ENCODE data around the gene FLG2.

The FLG2 gene

GRCh38 chr1:152386940-152387339, 27.1 kb upstream of the FLG2 start:
- no peak for DNase-seq (ENCODE audit: low read depth)
- no peak overlapping the region for H3K4me3 ChIP-seq (ENCODE audit: low read depth, low read length)
- TF ChIP-seq CTCF (IDR thresholded peaks at IDR 0.05; ENCODE audit: insufficient read depth, low read depth, low read length, missing control alignments), result no peak

- DNase-seq (ENCODE audit: low read depth), result no peak
- TF ChIP-seq CTCF (IDR thresholded peaks at IDR 0.05; ENCODE audit: insufficient read depth, low read depth, low read length, missing control alignments), result no peak
- H3K4me3 ChIP-seq (ENCODE audit: low read depth, low read length), result no peak overlapping the region
Measured at GRCh38 chr1:152380932-152381331, 21.1 kb upstream of the FLG2 start.

GRCh38 chr1:152374451-152374850, 14.6 kb upstream of the FLG2 start:
- no peak for DNase-seq (ENCODE audit: low read depth)
- TF ChIP-seq CTCF (IDR thresholded peaks at IDR 0.05; ENCODE audit: insufficient read depth, low read depth, low read length, missing control alignments), result no peak

GRCh38 chr1:152372672-152373071, 12.9 kb upstream of the FLG2 start:
- no peak for TF ChIP-seq CTCF (IDR thresholded peaks at IDR 0.05; ENCODE audit: insufficient read depth, low read depth, low read length, missing control alignments)
- no peak overlapping the region for H3K4me3 ChIP-seq (ENCODE audit: low read depth, low read length)
- DNase-seq (ENCODE audit: low read depth), result no peak

More at GRCh38 chr1:152374451-152374850, 14.6 kb upstream of the FLG2 start:
- H3K4me3 ChIP-seq (ENCODE audit: low read depth, low read length), result no peak overlapping the region

GRCh38 chr1:152367436-152367835, 7.6 kb upstream of the FLG2 start:
- no peak for TF ChIP-seq CTCF (IDR thresholded peaks at IDR 0.05; ENCODE audit: insufficient read depth, low read depth, low read length, missing control alignments)
- no peak overlapping the region for H3K4me3 ChIP-seq (ENCODE audit: low read depth, low read length)
- no peak for DNase-seq (ENCODE audit: low read depth)

- H3K4me3 ChIP-seq (ENCODE audit: low read depth, low read length), result no peak overlapping the region
- TF ChIP-seq CTCF (IDR thresholded peaks at IDR 0.05; ENCODE audit: insufficient read depth, low read depth, low read length, missing control alignments), result no peak
- no peak for DNase-seq (ENCODE audit: low read depth)
Measured at GRCh38 chr1:152356736-152357135, 3.1 kb downstream of the FLG2 start.

GRCh38 chr1:152349611-152350010, 10.2 kb downstream of the FLG2 start:
- no peak for DNase-seq (ENCODE audit: low read depth)
- TF ChIP-seq CTCF (IDR thresholded peaks at IDR 0.05; ENCODE audit: insufficient read depth, low read depth, low read length, missing control alignments), result no peak
- no peak overlapping the region for H3K4me3 ChIP-seq (ENCODE audit: low read depth, low read length)
